RWPE1 (cell line): ENCODE measurements around the gene NADK2.

Source experiments
- CTCF ChIA-PET: fragments of 350-600 bp; sonication (Branson Sonifier 250); formaldehyde crosslinking; extraction: SDS; loops from one replicate; lab custom pipeline; 2021; lab: Yijun Ruan, JAX
- POLR2A ChIA-PET: fragments of 400-600 bp; formaldehyde crosslinking; extraction: SDS; loops from one replicate; lab custom pipeline; 2020; ENCODE audit warnings: antibody characterized with exemption; ENCODE audit not compliant: low non-redundant PET; lab: Yijun Ruan, JAX
- DNase-seq: peaks from one replicate; pipeline ENCODE4 v3.0.0; 2012; ENCODE audit warnings: low spot score
- H3K27ac ChIP-seq: fragments of 450-650 bp; 2 replicates; pipeline ENCODE4 v1.5.1; 2017
- TF ChIP-seq, protein P1 (sequence below): fragments of 450-650 bp; conservative IDR thresholded peaks from 2 replicates; pipeline ENCODE4 v1.5.1; 2017; ENCODE audit warnings: low read depth, mild to moderate bottlenecking

The NADK2 gene

DNA sequence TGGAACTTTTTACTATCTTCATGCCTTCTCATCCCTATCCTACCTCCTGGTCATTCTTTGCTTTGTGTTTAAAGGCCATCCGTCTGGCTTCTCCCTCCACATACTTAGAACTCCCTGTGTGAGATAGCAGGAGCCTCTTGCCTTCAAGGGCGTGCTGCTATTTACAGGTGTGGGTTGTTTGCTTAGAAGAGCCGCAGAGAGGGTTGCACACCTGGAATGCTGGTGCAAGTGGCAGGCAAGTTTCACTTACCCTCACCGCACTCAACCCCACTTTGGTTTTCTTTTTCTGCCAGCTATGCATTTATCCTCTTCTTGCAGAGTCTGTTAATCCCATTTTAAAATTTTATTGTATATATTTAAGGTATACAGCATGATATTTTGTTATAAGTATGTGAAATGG lies 77.3 kb downstream of the NADK2 start:
- TF ChIP-seq, protein P1, sequence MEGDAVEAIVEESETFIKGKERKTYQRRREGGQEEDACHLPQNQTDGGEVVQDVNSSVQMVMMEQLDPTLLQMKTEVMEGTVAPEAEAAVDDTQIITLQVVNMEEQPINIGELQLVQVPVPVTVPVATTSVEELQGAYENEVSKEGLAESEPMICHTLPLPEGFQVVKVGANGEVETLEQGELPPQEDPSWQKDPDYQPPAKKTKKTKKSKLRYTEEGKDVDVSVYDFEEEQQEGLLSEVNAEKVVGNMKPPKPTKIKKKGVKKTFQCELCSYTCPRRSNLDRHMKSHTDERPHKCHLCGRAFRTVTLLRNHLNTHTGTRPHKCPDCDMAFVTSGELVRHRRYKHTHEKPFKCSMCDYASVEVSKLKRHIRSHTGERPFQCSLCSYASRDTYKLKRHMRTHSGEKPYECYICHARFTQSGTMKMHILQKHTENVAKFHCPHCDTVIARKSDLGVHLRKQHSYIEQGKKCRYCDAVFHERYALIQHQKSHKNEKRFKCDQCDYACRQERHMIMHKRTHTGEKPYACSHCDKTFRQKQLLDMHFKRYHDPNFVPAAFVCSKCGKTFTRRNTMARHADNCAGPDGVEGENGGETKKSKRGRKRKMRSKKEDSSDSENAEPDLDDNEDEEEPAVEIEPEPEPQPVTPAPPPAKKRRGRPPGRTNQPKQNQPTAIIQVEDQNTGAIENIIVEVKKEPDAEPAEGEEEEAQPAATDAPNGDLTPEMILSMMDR, result no peak
- POLR2A ChIA-PET, result no interaction called here
- no peak for DNase-seq
- CTCF ChIA-PET, result no interaction called here
- H3K27ac ChIP-seq, result no peak overlapping the region

GRCh38 chr5:36162810-36163486 lies 78.8 kb downstream of the NADK2 start:
- ChIA-PET CTCF (no interaction called here), POLR2A (no interaction called here)
- TF ChIP-seq, protein P1, result no peak
- no peak overlapping the region for H3K27ac ChIP-seq
- DNase-seq, result no peak

- CTCF ChIA-PET, result no interaction called here
- POLR2A ChIA-PET, result no interaction called here
- TF ChIP-seq, protein P1, result no peak
- no peak overlapping the region for H3K27ac ChIP-seq
- peak; percentile 34 for DNase-seq
These were observed 80.4 kb downstream of the NADK2 start for GRCh38 chr5:36161361-36161760.

DNA sequence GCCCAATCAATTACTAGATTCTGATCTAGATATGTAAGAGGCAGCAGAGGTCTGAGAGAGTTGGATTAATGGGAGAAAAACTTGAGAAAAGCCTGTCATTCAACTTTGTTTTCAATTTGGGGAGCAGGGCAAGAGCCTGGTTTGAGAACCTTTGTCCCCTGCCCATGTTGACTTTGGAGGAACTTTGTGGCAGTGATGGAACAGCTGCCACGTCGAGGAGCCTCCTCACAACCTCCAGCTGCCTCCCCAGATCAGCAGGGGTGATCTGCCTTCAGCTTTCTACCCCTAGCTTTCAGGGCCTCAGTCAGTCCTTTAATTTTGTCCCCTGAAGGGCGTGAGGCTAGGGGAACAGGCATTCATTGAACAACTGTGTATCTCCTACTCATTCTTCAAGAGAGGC lies 81.1 kb downstream of the NADK2 start:
- TF ChIP-seq, protein P1, result no peak
- ChIA-PET CTCF (interaction anchor here (0.5 to 0.6 kb wide), 2 partner anchors 108 to 388 kb away, joined by 4 to 5 read pairs; no protein-coding TSS in a partner anchor), POLR2A (no interaction called here)
- no peak for DNase-seq
- H3K27ac ChIP-seq, result peak overlapping the region; percentile 57

DNA sequence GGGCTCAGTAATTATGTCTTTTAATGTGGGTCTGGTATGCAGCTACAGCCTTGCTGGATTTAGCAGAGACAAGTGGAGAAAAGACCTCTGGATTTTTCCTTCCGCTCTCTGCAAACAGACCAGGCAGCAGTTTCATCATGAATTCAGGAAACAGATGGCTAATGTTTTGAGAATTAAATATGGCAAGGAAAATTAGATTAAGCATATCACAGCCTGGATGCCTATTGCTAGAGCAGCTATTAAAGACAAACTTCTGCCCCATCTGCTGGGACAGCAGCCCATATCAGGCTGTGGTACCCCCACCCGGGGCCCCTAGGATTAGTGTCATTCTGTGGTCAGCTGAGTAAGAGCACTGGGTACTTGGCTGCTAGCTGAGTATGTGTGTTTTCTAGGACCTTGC lies 83.6 kb downstream of the NADK2 start:
- POLR2A ChIA-PET, result no interaction called here
- H3K27ac ChIP-seq, result no peak overlapping the region
- DNase-seq, result no peak
- CTCF ChIA-PET, result interaction anchor here (0.9 kb wide), 1 partner anchor 148 kb away, joined by 6 read pairs; no protein-coding TSS in a partner anchor
- TF ChIP-seq, protein P1, result no peak

GRCh38 chr5:36156619-36157018 lies 85.1 kb downstream of the NADK2 start:
- ChIA-PET CTCF (no interaction called here), POLR2A (no interaction called here)
- TF ChIP-seq, protein P1, result no peak
- peak overlapping the region; percentile 75 for H3K27ac ChIP-seq
- DNase-seq, result peak; percentile 21
